Fibroblast of villous mesenchyme (primary cell): Measurements from ENCODE around the gene TSKU. TPM values are rescaled to one million over a fixed set of nuclear protein-coding genes. Genes with fewer than 3 reads are reported as not detected.

Experiments used
- DNase-seq: peaks from one replicate; pipeline ENCODE4 v3.0.0-alpha.2; 2010; ENCODE audit warnings: low read depth
- H3K4me3 ChIP-seq: 2 replicates; pipeline ENCODE4 v1.5.1; 2011; ENCODE audit warnings: low read depth, mild to moderate bottlenecking, low read length
- total RNA-seq: library from RNA; depleted of rRNA; stranded (reverse); fragments of >200 nt; gene quantifications from 2 replicates; pipeline ENCODE4 v1.2.3, GENCODE V29; 2012
- TF ChIP-seq, protein P1 (sequence below): IDR thresholded peaks from 2 replicates; pipeline ENCODE4 v1.5.1; 2012; ENCODE audit warnings: low read depth, mild to moderate bottlenecking, low read length; ENCODE audit not compliant: insufficient read depth

TSKU gene
- total RNA-seq, 1 donor = 18.6 TPM

DNA sequence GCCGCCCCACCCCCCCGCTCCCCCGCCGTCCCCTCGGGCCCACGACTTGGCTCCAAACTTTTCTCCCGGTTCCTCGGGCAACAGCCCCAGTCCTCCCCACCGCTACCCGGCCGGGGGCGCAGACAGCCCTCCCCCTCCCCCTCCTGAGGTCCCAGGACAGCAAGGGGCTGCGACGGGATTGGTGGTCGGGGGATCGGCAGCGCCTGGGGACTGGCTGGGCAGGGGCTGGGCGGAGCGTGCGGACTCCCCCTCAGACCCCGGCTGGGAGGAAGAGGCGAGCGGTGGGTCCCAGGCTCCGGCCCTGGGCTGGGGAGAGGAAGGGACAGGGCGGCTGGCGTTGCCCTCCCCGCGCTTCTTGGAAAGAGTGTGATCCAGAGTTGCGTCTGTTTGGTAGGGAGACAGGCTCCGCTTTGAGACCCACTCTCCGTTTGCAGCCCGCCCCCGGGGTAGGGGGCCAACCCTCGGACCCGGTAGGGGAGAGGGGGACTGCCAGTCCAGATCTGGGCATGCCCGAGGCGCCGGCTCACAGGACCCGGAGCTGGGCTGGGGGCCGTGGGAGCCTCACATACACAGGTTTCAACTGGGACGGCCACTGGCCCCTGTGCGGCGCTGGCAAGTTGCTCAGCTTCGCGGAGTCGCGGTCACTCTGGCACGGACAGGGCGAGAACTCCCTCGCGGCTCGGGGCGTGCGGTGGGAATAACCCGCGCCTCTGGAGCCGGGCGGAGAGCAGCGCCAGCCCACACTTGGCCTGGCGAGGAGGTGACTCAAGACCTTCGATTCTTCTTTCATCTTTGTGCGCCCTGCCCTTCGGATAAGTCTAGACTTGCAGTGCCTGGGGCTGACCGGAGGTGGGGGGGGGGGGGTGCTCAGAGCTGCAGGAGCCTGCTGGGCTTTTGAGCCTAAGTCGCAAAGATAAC is 999 bp downstream of the TSKU start:
- peak; percentile 90 for DNase-seq
- TF ChIP-seq, protein P1, sequence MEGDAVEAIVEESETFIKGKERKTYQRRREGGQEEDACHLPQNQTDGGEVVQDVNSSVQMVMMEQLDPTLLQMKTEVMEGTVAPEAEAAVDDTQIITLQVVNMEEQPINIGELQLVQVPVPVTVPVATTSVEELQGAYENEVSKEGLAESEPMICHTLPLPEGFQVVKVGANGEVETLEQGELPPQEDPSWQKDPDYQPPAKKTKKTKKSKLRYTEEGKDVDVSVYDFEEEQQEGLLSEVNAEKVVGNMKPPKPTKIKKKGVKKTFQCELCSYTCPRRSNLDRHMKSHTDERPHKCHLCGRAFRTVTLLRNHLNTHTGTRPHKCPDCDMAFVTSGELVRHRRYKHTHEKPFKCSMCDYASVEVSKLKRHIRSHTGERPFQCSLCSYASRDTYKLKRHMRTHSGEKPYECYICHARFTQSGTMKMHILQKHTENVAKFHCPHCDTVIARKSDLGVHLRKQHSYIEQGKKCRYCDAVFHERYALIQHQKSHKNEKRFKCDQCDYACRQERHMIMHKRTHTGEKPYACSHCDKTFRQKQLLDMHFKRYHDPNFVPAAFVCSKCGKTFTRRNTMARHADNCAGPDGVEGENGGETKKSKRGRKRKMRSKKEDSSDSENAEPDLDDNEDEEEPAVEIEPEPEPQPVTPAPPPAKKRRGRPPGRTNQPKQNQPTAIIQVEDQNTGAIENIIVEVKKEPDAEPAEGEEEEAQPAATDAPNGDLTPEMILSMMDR = no peak

DNA sequence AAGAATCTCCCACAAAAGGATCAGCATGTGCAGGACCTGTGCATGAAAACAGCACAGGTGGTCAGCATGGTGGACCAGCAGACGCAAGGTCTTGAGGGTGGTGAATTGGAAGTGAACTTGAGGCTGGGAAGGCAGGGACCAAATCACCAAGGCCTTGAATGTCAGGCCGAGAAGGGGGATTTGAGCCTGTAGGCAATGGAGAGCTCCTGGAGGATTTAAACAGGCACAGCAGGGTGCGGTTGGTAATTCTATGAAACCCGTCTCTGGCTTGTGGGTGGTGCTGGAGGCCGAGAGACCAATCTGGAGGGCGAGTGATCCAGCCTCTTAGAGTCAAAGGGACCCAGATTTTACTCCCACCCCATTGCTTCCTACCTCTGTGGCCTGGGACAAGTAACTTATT is 2.4 kb downstream of the TSKU start:
- DNase-seq = no peak
- peak overlapping the region; percentile 94 for H3K4me3 ChIP-seq
- TF ChIP-seq, protein P1 = no peak

More for the DNA sequence above, 999 bp downstream of the TSKU start:
- H3K4me3 ChIP-seq = peak overlapping the region; percentile 94

DNA sequence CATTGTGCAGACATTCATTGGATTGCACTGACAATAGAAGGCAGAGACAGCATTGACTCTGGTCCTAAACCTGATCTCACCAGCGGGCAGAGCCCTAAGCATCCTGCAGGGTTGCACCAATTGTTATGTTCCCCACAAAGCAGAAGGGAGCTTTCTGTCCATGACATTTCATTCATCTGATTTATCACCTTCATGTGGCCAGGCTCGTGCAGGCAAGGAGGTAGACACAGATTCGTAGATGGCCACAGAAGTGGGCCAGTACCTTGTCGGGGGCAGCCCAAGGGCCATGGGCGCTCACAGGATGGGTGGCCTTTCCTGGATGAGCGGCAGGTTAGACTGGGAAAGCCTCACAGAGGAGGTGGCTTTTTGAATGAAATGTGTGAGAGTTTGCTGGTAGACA is 2.9 kb downstream of the TSKU start:
- H3K4me3 ChIP-seq = no peak overlapping the region
- TF ChIP-seq, protein P1 = no peak
- DNase-seq = no peak

DNA sequence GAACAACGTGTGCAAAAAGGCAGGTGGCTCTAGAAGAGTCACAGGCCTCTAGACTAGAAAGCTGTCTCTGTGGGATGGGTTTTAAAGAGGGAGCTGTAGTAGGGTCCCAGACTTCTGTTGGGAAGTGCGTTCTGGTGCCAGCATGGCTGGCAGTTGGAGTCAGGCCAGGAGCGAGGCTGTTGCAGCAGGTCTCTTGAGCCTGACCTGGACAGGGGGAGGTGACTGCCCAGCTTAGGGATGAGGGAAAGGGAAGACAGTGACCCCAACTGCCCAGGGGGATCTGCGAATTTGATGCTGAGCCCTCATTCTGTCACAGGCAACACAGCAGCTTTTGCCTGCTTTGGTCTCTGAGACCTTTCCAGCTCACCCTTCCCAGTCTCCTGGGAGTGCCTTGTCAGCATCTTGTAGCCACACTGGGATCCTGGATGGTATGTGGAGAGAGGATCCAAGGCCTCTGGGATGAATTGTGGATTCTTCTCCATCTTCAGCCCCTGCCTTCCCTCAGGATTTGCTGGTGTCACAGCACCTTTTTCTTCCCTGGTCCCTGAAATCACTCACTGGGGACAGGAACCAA is 3.4 kb downstream of the TSKU start:
- H3K4me3 ChIP-seq = no peak overlapping the region
- TF ChIP-seq, protein P1 = no peak
- no peak for DNase-seq

DNA sequence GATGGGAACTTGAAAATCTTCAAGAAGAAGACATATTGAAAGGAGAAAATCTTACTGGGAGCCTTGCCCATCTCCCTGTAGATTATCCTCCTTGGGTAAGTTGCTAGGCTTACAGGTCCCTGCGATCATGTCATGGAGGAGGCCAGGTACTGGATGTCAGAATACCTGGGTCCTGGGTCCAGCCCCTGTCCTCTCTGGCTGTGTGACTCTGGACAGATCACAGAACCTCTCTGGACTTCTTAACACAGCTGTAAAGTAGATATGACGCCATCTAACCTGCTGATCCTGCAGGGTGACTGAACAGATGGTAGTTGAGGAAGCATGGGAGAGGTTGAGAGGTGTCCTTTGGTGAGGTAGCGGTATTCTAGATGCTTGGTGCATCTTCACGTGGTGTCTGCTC is 4.1 kb downstream of the TSKU start:
- TF ChIP-seq, protein P1 = no peak
- H3K4me3 ChIP-seq = no peak overlapping the region
- DNase-seq = no peak

DNA sequence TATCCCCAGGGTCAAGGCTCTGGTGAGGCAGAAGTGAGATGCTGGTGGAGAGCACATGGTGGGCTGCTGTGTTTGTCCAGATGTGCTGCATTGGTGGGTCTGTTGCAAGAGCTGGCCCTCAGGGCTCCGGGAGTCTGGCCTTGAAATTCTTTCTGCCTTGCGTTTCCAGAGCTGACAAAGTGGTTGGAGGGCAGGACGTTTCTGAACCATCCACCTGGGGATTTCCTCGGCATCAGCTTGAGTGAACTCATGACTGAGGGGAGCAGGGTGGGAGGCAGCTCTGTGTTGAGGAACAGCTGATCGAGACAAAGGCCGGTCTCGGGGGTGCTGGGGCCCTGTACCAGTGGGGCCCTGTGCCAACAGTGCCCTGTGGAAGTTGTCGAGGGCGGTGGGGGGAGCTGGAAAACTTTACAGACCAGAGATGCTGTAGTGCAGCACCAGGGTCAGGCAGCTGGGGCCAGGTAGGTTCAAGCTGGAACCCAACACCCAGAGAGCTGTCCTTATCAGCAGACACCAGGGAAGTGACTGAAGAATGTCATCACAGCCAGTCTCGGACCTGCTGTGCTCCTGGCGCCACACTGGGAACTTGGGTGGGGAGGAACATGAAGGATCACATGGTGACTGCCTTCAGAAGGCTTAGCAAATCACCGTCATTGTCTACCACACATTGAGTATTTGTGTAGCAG is 4.9 kb downstream of the TSKU start:
- TF ChIP-seq, protein P1 = no peak
- no peak overlapping the region for H3K4me3 ChIP-seq
- DNase-seq = peak; percentile 84
